K562 (cell line): ENCODE results near the gene MASTL. TPM values are rescaled to one million over a fixed set of nuclear protein-coding genes. Genes with fewer than 3 reads are reported as not detected.

Experiments used
- ATF7 ChIP-seq: fragments of 450-650 bp; IDR thresholded peaks from 2 replicates; pipeline ENCODE4 v1.7.1; 2014; ENCODE audit warnings: mild to moderate bottlenecking, moderate library complexity
- HDAC1 ChIP-seq, 2 experiments: fragments of 450-650 bp; IDR thresholded peaks; 2 replicates each; pipeline ENCODE4 v1.6.1; 2016 to 2017; ENCODE audit warnings: inconsistent platforms in 1 of 2, mild to moderate bottlenecking in 1 of 2, moderate library complexity in 1 of 2
- KLF6 ChIP-seq: fragments of 250-450 bp; sonication (Bioruptor Pico); IDR thresholded peaks from 2 replicates; pipeline ENCODE4 v1.4.0; 2020; ENCODE audit warnings: mild to moderate bottlenecking, moderate library complexity, borderline replicate concordance
- NCOA4 ChIP-seq: fragments of 450-650 bp; IDR thresholded peaks from 2 replicates; pipeline ENCODE4 v1.6.1; 2018; ENCODE audit warnings: mild to moderate bottlenecking; ENCODE audit not compliant: partially characterized antibody
- NCOR1 ChIP-seq: fragments of 450-650 bp; IDR thresholded peaks from 2 replicates; pipeline ENCODE4 v1.6.1; 2016; ENCODE audit warnings: mild to moderate bottlenecking, moderate library complexity
- NR2C1 ChIP-seq, 2 experiments: fragments of 450-650 bp; IDR thresholded peaks; 2 replicates each; pipeline ENCODE4 v1.6.1; 2017; ENCODE audit warnings: mild to moderate bottlenecking in 2 of 2, antibody characterized with exemption in 1 of 2, inconsistent platforms in 1 of 2, missing compliant biosample characterization in 1 of 2, missing genetic modification characterization in 1 of 2
- RHOXF2B ChIP-seq: fragments of 250-450 bp; sonication (Bioruptor Pico); conservative IDR thresholded peaks from 2 replicates; pipeline ENCODE4 v1.5.1; 2021
- SMAD1 ChIP-seq: fragments of 150-350 bp; IDR thresholded peaks from 2 replicates; pipeline ENCODE4 v1.6.1; 2014; ENCODE audit warnings: low read length, low read depth; ENCODE audit not compliant: partially characterized antibody
- SOX6 ChIP-seq: fragments of 450-650 bp; IDR thresholded peaks from 2 replicates; pipeline ENCODE4 v1.6.1; 2014; ENCODE audit warnings: mild to moderate bottlenecking
- SRSF7 ChIP-seq: fragments of 200-400 bp; formaldehyde crosslinking; optimal IDR thresholded peaks from 2 replicates; pipeline ENCODE3; 2017; ENCODE audit warnings: mild to moderate bottlenecking, low read depth, low read length
- ZNF24 ChIP-seq: fragments of 450-650 bp; IDR thresholded peaks from 2 replicates; pipeline ENCODE4 v1.6.1; 2016
- polyA plus RNA-seq, 8 experiments: library from polyadenylated mRNA; depleted of rRNA in 4 of 8; stranded (reverse) in 5 of 8; unstranded in 3 of 8; fragments of >200 nt; fragmentation: Nextera tagmentation in 2 of 8; fragmentation: Illumina TruSeq in 1 of 8; extraction: Ambion mirVana in 2 of 8; extraction: Trizol in 1 of 8; gene quantifications; 2 replicates each; pipeline versions ENCODE4 v1.2.1 to v1.2.3, GENCODE V29; 2011 to 2014; ENCODE audit warnings: inconsistent platforms in 1 of 8, missing spikeins in 1 of 8
- total RNA-seq, 7 experiments: library from RNA; depleted of rRNA in 6 of 7; stranded (reverse); fragments of >200 nt in 6 of 7; fragmentation: Illumina TruSeq in 2 of 7; extraction: Trizol in 2 of 7; gene quantifications; 2 replicates each; pipeline versions ENCODE4 v1.2.1 to v1.2.3, GENCODE V29; 2011 to 2021; ENCODE audit warnings: low replicate concordance in 1 of 7
- TF ChIP-seq, protein P1 (sequence below): sonication (generic); formaldehyde crosslinking; IDR thresholded peaks from 2 replicates; pipeline ENCODE4 v1.8.0; 2022; ENCODE audit warnings: mild to moderate bottlenecking, missing genetic modification reagents
- TF ChIP-seq, protein P2 (sequence below): sonication (generic); formaldehyde crosslinking; IDR thresholded peaks from 2 replicates; pipeline ENCODE4 v1.8.1; 2023; ENCODE audit warnings: mild to moderate bottlenecking, missing genetic modification reagents
- TF ChIP-seq, protein P3 (sequence below): sonication (generic); IDR thresholded peaks from 2 replicates; pipeline ENCODE4 v1.6.1; 2016
- TF ChIP-seq, protein P4 (sequence below): fragments of 450-650 bp; IDR thresholded peaks from 2 replicates; pipeline ENCODE4 v1.6.1; 2016; ENCODE audit warnings: low read depth

The MASTL gene
- total and polyA plus RNA-seq, 9 of the 15 experiments (the other 6 are each of a cell fraction or from before 2014, with no cell fraction given), result 6.8 to 29.9 (median 23.1) TPM

DNA sequence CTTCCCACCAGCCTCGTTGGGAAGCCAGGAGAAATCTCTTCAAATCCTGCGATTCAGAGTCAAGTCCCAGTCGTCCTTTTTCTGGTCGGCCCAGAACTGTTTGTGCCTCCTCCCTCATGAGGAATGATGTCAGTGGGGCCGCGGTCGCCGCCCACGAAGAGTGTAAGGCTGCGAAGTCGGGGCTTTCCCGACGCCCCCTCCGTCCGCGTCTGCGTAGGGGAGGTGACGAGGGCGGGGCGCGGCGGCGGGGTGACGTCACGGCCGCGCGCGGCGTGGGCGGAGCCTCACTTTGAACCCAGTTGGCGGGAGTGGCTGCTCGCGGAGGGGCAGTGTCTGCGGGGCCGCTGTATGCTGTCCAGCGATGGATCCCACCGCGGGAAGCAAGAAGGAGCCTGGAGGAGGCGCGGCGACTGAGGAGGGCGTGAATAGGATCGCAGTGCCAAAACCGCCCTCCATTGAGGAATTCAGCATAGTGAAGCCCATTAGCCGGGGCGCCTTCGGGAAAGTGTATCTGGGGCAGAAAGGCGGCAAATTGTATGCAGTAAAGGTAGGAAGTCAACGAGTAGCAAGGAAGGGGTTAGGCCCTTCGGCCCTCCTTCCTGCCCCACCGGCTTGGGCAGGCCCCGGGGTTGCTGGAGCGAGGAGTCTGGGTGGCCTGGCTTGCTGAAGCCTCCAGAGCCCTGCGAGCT lies at the start of gene MASTL (continued):
- TF ChIP-seq NCOA4 (no peak), RHOXF2B (CRISPR knock-in tag) (no peak), SRSF7 (no peak), KLF6 (CRISPR knock-in tag) (no peak), SOX6 (0 out of 2 replicates have a peak, but pooled peaks have one; percentile 13), NR2C1 (IDR thresholded peaks at IDR 0.05) (no peak), NR2C1 (tag; IDR thresholded peaks at IDR 0.05) (no peak), ATF7 (peak; percentile 98), NCOR1 (peak; percentile 20), HDAC1 (IDR thresholded peaks at IDR 0.05) (peak in 1 of 2 experiments; percentile 79; a peak in 2 of 4 replicates), ZNF24 (no peak), SMAD1 (peak; percentile 85)
- TF ChIP-seq, protein P1, sequence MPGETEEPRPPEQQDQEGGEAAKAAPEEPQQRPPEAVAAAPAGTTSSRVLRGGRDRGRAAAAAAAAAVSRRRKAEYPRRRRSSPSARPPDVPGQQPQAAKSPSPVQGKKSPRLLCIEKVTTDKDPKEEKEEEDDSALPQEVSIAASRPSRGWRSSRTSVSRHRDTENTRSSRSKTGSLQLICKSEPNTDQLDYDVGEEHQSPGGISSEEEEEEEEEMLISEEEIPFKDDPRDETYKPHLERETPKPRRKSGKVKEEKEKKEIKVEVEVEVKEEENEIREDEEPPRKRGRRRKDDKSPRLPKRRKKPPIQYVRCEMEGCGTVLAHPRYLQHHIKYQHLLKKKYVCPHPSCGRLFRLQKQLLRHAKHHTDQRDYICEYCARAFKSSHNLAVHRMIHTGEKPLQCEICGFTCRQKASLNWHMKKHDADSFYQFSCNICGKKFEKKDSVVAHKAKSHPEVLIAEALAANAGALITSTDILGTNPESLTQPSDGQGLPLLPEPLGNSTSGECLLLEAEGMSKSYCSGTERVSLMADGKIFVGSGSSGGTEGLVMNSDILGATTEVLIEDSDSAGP (CRISPR knock-in tag), result no peak
- TF ChIP-seq, protein P2, sequence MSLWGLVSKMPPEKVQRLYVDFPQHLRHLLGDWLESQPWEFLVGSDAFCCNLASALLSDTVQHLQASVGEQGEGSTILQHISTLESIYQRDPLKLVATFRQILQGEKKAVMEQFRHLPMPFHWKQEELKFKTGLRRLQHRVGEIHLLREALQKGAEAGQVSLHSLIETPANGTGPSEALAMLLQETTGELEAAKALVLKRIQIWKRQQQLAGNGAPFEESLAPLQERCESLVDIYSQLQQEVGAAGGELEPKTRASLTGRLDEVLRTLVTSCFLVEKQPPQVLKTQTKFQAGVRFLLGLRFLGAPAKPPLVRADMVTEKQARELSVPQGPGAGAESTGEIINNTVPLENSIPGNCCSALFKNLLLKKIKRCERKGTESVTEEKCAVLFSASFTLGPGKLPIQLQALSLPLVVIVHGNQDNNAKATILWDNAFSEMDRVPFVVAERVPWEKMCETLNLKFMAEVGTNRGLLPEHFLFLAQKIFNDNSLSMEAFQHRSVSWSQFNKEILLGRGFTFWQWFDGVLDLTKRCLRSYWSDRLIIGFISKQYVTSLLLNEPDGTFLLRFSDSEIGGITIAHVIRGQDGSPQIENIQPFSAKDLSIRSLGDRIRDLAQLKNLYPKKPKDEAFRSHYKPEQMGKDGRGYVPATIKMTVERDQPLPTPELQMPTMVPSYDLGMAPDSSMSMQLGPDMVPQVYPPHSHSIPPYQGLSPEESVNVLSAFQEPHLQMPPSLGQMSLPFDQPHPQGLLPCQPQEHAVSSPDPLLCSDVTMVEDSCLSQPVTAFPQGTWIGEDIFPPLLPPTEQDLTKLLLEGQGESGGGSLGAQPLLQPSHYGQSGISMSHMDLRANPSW (CRISPR knock-in tag), result no peak
- TF ChIP-seq, protein P3, sequence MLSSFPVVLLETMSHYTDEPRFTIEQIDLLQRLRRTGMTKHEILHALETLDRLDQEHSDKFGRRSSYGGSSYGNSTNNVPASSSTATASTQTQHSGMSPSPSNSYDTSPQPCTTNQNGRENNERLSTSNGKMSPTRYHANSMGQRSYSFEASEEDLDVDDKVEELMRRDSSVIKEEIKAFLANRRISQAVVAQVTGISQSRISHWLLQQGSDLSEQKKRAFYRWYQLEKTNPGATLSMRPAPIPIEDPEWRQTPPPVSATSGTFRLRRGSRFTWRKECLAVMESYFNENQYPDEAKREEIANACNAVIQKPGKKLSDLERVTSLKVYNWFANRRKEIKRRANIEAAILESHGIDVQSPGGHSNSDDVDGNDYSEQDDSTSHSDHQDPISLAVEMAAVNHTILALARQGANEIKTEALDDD, result no peak
- TF ChIP-seq, protein P4, sequence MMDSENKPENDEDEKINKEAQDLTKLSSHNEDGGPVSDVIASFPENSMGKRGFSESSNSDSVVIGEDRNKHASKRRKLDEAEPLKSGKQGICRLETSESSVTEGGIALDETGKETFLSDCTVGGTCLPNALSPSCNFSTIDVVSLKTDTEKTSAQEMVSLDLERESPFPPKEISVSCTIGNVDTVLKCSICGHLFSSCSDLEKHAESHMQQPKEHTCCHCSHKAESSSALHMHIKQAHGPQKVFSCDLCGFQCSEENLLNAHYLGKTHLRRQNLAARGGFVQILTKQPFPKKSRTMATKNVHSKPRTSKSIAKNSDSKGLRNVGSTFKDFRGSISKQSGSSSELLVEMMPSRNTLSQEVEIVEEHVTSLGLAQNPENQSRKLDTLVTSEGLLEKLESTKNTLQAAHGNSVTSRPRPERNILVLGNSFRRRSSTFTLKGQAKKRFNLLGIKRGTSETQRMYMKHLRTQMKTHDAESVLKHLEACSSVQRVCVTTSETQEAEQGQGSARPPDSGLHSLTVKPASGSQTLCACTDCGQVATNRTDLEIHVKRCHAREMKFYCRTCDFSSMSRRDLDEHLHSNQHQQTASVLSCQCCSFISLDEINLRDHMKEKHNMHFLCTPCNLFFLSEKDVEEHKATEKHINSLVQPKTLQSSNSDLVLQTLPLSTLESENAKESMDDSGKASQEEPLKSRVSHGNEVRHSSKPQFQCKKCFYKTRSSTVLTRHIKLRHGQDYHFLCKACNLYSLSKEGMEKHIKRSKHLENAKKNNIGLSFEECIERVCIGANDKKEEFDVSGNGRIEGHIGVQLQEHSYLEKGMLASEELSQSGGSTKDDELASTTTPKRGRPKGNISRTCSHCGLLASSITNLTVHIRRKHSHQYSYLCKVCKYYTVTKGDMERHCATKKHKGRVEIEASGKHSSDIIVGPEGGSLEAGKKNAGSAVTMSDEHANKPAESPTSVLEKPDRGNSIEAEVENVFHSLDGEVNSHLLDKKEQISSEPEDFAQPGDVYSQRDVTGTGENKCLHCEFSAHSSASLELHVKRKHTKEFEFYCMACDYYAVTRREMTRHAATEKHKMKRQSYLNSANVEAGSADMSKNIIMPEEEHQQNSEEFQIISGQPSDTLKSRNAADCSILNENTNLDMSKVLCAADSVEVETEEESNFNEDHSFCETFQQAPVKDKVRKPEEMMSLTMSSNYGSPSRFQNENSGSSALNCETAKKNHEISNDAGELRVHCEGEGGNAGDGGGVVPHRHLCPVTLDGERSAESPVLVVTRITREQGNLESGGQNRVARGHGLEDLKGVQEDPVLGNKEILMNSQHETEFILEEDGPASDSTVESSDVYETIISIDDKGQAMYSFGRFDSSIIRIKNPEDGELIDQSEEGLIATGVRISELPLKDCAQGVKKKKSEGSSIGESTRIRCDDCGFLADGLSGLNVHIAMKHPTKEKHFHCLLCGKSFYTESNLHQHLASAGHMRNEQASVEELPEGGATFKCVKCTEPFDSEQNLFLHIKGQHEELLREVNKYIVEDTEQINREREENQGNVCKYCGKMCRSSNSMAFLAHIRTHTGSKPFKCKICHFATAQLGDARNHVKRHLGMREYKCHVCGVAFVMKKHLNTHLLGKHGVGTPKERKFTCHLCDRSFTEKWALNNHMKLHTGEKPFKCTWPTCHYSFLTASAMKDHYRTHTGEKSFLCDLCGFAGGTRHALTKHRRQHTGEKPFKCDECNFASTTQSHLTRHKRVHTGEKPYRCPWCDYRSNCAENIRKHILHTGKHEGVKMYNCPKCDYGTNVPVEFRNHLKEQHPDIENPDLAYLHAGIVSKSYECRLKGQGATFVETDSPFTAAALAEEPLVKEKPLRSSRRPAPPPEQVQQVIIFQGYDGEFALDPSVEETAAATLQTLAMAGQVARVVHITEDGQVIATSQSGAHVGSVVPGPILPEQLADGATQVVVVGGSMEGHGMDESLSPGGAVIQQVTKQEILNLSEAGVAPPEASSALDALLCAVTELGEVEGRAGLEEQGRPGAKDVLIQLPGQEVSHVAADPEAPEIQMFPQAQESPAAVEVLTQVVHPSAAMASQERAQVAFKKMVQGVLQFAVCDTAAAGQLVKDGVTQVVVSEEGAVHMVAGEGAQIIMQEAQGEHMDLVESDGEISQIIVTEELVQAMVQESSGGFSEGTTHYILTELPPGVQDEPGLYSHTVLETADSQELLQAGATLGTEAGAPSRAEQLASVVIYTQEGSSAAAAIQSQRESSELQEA, result no peak
